H1 (cell line): ENCODE results near the gene ATP1A1. TPM values are rescaled to one million over a fixed set of nuclear protein-coding genes. Genes with fewer than 3 reads are reported as not detected.

Experiments
- KDM4A ChIP-seq: IDR thresholded peaks from one replicate; pipeline ENCODE4 v1.7.1; 2012; ENCODE audit warnings: low read depth, mild to moderate bottlenecking, moderate library complexity, low read length, inconsistent platforms; ENCODE audit not compliant: severe bottlenecking
- TAF7 ChIP-seq: optimal IDR thresholded peaks from 2 replicates; pipeline ENCODE3; 2011; ENCODE audit warnings: low read depth, mild to moderate bottlenecking, inconsistent platforms, low read length, moderate library complexity, borderline replicate concordance
- polyA plus RNA-seq, 7 experiments: library from polyadenylated mRNA; depleted of rRNA in 3 of 7; stranded (reverse) in 5 of 7; unstranded in 2 of 7; fragments of >200 nt in 5 of 7; fragments of 200-250 nt in 2 of 7; gene quantifications; 1 replicate in 5 of 7; 2 replicates in 1 of 7; 4 replicates in 1 of 7; pipeline versions ENCODE4 v1.2.1 to v1.2.3, GENCODE V29; 2011 to 2013; ENCODE audit warnings: missing spikeins in 2 of 7, mixed read lengths in 2 of 7
- total RNA-seq: library from RNA; stranded (reverse); fragmentation: NEBNext Ultra II Directional; extraction: Animal tissue kit (Norgen Biotek cat#: 25700); gene quantifications from 2 replicates; pipeline ENCODE4 v1.2.1, GENCODE V29; 2021

The ATP1A1 gene
- total and polyA plus RNA-seq, 2 of the 8 experiments (the other 6 are each of a cell fraction or from before 2014, with no cell fraction given), result 222 to 325 TPM

GRCh38 chr1:116357487-116357886 is 15.6 kb upstream of the ATP1A1 start (continued):
- TF ChIP-seq KDM4A (no peak), TAF7 (no peak)
